ENCODE results near the gene PRKCI.

Gene PRKCI

GRCh38 chr3:170240142-170240541, 17.9 kb downstream of the PRKCI start:
- in situ Hi-C loops (cut with MboI; ENCODE audit: low sequenced_read_pairs, unreplicated experiment), result no loop called here
- TF ChIP-seq CTCF (IDR thresholded peaks at IDR 0.05; ENCODE audit: borderline replicate concordance, control extremely low read depth, extremely low read depth, insufficient read depth, missing control alignments), result no peak
- DNase-seq (ENCODE audit: low spot score), result no peak

- in situ Hi-C loops (cut with MboI; ENCODE audit: low sequenced_read_pairs, unreplicated experiment), result no loop called here
- TF ChIP-seq CTCF (IDR thresholded peaks at IDR 0.05; ENCODE audit: borderline replicate concordance, control extremely low read depth, extremely low read depth, insufficient read depth, missing control alignments), result no peak
- no peak for DNase-seq (ENCODE audit: low spot score)
These were observed 18.4 kb downstream of the PRKCI start for GRCh38 chr3:170240671-170241070.

- no peak for TF ChIP-seq CTCF (IDR thresholded peaks at IDR 0.05; ENCODE audit: borderline replicate concordance, control extremely low read depth, extremely low read depth, insufficient read depth, missing control alignments)
- in situ Hi-C loops (cut with MboI; ENCODE audit: low sequenced_read_pairs, unreplicated experiment), result no loop called here
- DNase-seq (ENCODE audit: low spot score), result no peak
These were observed 22.4 kb downstream of the PRKCI start for GRCh38 chr3:170244576-170244975.

GRCh38 chr3:170247875-170248274, 25.7 kb downstream of the PRKCI start:
- in situ Hi-C loops (cut with MboI; ENCODE audit: low sequenced_read_pairs, unreplicated experiment), result no loop called here
- TF ChIP-seq CTCF (IDR thresholded peaks at IDR 0.05; ENCODE audit: borderline replicate concordance, control extremely low read depth, extremely low read depth, insufficient read depth, missing control alignments), result no peak
- DNase-seq (ENCODE audit: low spot score), result no peak

- no peak for TF ChIP-seq CTCF (IDR thresholded peaks at IDR 0.05; ENCODE audit: borderline replicate concordance, control extremely low read depth, extremely low read depth, insufficient read depth, missing control alignments)
- in situ Hi-C loops (cut with MboI; ENCODE audit: low sequenced_read_pairs, unreplicated experiment), result no loop called here
- DNase-seq (ENCODE audit: low spot score), result no peak
These were observed 34.4 kb downstream of the PRKCI start for GRCh38 chr3:170256597-170256996.

GRCh38 chr3:170257145-170257544, 34.9 kb downstream of the PRKCI start:
- in situ Hi-C loops (cut with MboI; ENCODE audit: low sequenced_read_pairs, unreplicated experiment), result no loop called here
- peak; percentile 37 for DNase-seq (ENCODE audit: low spot score)
- TF ChIP-seq CTCF (IDR thresholded peaks at IDR 0.05; ENCODE audit: borderline replicate concordance, control extremely low read depth, extremely low read depth, insufficient read depth, missing control alignments), result no peak

GRCh38 chr3:170258105-170258487, 35.9 kb downstream of the PRKCI start:
- no peak for DNase-seq (ENCODE audit: low spot score)
- no peak for TF ChIP-seq CTCF (IDR thresholded peaks at IDR 0.05; ENCODE audit: borderline replicate concordance, control extremely low read depth, extremely low read depth, insufficient read depth, missing control alignments)
- in situ Hi-C loops (cut with MboI; ENCODE audit: low sequenced_read_pairs, unreplicated experiment), result no loop called here
